Effector memory CD8-positive, alpha-beta T cell (primary cell): Measurements from ENCODE around the gene AKAP13.

Experiments used
- ATAC-seq: fragments of 150-1000 bp; cut with Tn5 transposase; replicated peaks from 2 replicates; pipeline ENCODE4 v1.10.0; 2021; ENCODE audit warnings: mild to moderate bottlenecking, moderate library complexity
- DNase-seq, 3 experiments: peaks; one replicate each; pipeline ENCODE4 v3.0.0; 2021
- H3K27ac Mint-ChIP-seq, 2 donors: one replicate each; pipeline ENCODE4 v1.8.0; 2022; ENCODE audit warnings: mild to moderate bottlenecking in 2 of 2, mixed read lengths in 2 of 2, moderate library complexity in 2 of 2
- H3K27me3 Mint-ChIP-seq, 2 donors: one replicate each; pipeline ENCODE4 v1.8.0; 2022; ENCODE audit warnings: mixed read lengths in 2 of 2
- H3K36me3 Mint-ChIP-seq: one replicate; pipeline ENCODE4 v1.8.0; 2022; ENCODE audit warnings: mild to moderate bottlenecking, moderate library complexity, mixed read lengths; ENCODE audit not compliant: insufficient read depth
- H3K4me1 Mint-ChIP-seq, 2 donors: one replicate each; pipeline ENCODE4 v1.8.0; 2022; ENCODE audit warnings: low read depth in 2 of 2, mixed read lengths in 2 of 2
- H3K4me3 Mint-ChIP-seq, 2 donors: one replicate each; pipeline ENCODE4 v1.8.0; 2022; ENCODE audit warnings: mild to moderate bottlenecking in 2 of 2, mixed read lengths in 2 of 2, moderate library complexity in 2 of 2
- H3K9me3 Mint-ChIP-seq, 2 donors: one replicate each; pipeline ENCODE4 v1.8.0; 2022; ENCODE audit warnings: mixed read lengths in 2 of 2

AKAP13 gene

DNA sequence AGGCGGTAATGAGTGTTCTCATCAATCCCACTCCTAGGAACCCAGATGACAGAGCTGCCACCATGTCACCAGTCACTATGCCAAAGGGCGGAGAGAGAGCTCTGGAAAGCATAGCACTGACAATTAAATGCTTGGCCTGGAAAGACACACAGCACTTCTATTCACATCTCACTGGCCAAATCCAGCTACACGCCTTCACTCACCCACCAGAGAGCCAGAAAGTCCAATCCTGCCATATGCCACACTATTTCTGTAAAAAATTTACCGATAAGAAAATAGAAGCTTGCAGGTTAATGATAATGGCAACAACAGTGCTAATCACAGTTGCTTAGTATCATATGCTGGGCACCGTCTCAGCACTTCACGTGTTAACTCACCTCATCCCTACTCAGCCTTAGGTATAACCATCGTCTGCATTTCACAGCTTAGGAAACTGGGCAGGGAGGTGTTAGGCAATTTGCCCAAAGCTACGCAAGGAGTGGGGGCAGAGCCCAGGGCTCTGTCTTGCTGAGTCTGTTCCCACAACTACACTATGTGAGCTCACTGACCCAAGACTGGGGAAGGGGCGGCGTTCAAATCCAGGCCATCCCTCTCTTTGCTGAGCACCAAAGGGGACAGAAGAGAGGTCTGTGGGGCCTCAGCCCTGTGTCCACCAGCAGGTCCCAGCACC is 397.8 kb downstream of the AKAP13 start:
- ATAC-seq: no peak
- Mint-ChIP-seq H3K36me3 (peaks cover 10% of the 10 kb centered on the region), H3K27me3 (no peaks in the 10 kb centered on the region), H3K9me3 (no peaks in the 10 kb centered on the region), H3K4me1 (peaks cover 16 to 30% of the 10 kb centered on the region in 2 donors), H3K4me3 (no peak overlapping the region), H3K27ac (peak overlapping the region in 1 of 2 donors; percentile 63)
- no peak for DNase-seq

DNA sequence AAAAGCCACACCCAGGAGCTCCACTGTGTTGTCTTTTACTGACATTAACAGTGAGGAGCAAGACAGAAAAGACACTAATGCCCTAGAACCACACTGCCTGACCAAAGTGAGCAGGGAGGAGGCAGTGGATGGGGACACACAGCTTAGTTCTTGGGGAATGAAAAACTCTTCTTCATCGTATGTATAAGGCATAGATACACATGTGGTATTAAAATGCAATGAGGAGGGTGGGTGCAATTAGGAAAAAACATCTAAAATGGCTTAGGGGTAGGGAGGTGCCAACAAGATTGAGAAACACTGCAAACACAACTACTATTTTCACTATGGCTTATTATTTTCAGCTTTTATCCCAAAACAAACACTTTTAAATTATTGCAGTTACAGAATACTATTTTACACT is 398.8 kb downstream of the AKAP13 start:
- Mint-ChIP-seq H3K27ac (peak overlapping the region; percentile 32 to 63), H3K36me3 (peaks cover 10% of the 10 kb centered on the region), H3K4me1 (peaks cover 16 to 34% of the 10 kb centered on the region in 2 donors), H3K9me3 (no peaks in the 10 kb centered on the region), H3K27me3 (no peaks in the 10 kb centered on the region), H3K4me3 (no peak overlapping the region)
- ATAC-seq: no peak
- DNase-seq: no peak

DNA sequence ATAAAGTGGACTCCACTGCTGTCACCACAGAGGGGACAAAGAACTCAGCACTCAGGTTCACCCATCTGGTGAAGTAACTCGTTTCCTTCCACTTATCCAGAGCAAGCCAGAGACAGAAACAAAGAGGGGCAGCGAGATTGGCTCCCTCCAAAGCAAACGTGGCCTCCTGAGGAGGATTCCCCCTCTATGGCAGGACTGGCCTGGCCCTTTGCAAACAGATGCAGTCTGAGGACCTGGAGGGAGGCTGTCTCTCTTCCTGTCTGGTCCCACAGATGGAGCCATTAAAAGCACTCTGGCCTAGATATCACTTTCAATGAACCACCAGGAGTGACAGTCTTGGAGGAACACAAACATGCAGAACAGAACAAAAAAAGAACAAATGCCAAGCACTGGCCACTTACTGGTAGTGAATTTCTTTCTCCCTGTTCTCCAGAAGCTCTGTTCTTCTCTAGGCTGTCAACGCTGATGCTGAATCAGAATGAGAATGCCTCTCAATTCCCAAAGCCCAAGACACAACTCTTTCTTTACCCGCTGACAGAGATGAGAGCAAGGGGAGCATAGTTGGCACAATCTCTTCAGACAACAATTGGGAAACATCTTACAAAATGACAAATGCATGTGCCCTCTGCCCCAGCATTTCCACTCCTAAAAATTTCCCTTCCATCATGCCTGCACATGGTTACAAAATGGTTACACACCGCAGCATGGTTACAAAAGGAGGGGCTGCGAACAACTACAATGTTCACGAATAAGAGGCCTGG is 400.0 kb downstream of the AKAP13 start:
- ATAC-seq (no peak), DNase-seq (no peak)
- no peaks in the 10 kb centered on the region for H3K27me3 Mint-ChIP-seq
- no peak overlapping the region for H3K4me3 Mint-ChIP-seq
- peaks cover 10% of the 10 kb centered on the region for H3K36me3 Mint-ChIP-seq
- H3K27ac Mint-ChIP-seq: no peak overlapping the region
- no peaks in the 10 kb centered on the region for H3K9me3 Mint-ChIP-seq
- H3K4me1 Mint-ChIP-seq: peaks cover 19 to 40% of the 10 kb centered on the region in 2 donors

DNA sequence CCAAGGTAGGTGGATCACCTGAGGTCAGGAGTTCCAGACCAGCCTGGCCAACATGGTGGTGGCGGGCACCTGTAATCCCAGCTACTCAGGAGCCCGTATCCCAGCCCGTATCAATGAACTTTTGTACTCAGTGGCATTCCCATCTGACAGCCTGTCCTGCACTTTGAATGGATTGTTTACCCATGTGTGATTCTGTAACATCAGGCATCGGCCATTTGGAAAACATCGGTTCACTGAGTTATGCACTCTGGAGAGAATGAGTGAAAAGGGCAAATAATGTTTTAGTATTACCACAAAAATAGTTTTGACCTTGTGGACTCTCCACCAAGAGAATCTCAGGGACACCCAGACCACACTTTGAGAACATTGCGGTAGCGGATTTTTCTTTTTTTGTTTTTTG is 400.7 kb downstream of the AKAP13 start:
- no peak for ATAC-seq
- H3K9me3 Mint-ChIP-seq: no peaks in the 10 kb centered on the region
- H3K36me3 Mint-ChIP-seq: peaks cover 10% of the 10 kb centered on the region
- no peak overlapping the region for H3K4me3 Mint-ChIP-seq
- H3K27me3 Mint-ChIP-seq: no peaks in the 10 kb centered on the region
- H3K4me1 Mint-ChIP-seq: peaks cover 21 to 42% of the 10 kb centered on the region in 2 donors
- no peak for DNase-seq
- H3K27ac Mint-ChIP-seq: no peak overlapping the region

DNA sequence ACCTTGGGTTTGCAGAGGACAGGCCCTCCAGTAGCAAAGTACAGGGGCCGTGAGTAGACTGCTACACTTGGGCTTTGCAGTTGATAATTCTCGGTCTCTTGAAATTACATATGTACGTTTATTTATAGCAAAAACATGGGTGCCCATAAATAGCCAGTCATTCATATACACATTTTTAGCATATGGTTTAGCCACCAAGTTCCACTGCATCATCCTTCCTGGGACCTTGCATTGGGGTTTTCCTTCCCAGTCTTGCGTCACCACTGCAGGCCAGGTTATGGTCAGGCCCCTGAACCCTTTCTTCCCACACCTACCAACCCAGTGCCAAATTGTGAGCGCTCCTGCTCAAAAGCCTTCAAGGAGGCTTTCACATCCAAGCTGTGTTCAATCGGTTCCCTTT is 401.7 kb downstream of the AKAP13 start:
- Mint-ChIP-seq H3K27ac (no peak overlapping the region), H3K27me3 (no peaks in the 10 kb centered on the region), H3K4me1 (peaks cover 27 to 47% of the 10 kb centered on the region in 2 donors), H3K36me3 (peaks cover 10% of the 10 kb centered on the region), H3K4me3 (no peak overlapping the region), H3K9me3 (no peaks in the 10 kb centered on the region)
- no peak for ATAC-seq
- DNase-seq: no peak

DNA sequence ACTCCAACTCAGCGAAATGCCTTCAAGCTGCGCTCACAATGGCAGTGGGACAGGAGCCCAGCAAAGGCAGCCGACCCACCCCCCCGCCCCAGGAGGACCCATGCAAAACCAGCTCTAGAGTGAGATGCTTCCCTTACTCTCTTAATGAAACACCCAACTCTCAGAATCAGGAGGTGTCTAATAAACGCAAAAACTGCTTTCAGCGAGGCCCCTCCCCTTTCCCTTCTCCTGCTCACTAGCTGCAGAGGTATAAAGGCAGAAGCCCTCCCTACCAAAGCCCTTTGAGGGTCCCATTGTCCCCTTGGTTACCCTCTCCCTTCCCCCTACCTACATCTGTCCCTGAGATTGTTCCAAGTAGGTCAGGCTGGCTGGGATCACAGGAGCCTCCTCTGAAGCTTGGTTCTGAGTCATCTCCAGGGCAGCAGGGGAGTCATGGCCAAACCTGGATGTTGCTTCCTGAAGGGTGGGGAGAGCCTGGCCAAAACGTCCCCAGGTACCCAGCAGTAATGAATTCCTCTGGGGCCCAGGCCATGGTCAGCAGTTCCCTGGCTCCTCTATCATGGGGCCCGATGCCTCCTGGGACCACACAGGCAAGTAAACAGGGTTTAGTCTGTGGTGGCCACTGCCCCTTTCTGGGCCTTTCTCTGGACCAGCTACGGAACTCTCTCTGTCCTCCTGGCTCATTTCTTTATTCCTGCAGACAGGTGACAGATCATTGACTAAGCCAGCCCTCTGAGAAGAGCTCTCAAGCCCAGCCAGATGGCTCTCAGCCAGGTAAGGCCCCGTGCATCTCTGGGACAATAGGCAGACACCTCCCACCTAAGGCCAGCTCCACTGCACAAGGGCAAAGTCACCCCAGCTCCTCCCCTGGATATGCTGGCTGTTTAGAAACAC is 405.7 kb downstream of the AKAP13 start:
- Mint-ChIP-seq H3K4me3 (peak overlapping the region; percentile 67 to 76), H3K27ac (peak overlapping the region; percentile 32 to 81), H3K4me1 (peaks cover 24 to 26% of the 10 kb centered on the region in 2 donors), H3K27me3 (no peaks in the 10 kb centered on the region), H3K9me3 (no peaks in the 10 kb centered on the region), H3K36me3 (no peaks in the 10 kb centered on the region)
- no peak for DNase-seq
- ATAC-seq: no peak

DNA sequence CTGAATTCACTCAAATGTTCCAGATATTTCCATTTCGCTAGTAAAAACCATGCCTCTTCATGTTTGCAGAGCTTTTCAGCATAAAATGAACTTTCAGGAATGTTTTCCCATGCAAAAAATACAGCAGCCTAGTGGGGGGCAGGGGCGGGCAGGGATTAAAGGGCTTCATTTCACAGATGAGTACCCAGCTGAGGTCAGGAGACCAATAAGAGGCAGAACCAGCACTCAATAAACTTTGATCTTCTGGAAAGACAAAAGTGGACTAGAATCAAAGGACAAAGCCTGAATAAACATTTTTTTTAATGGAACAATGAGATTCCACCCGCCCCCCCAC is 406.3 kb downstream of the AKAP13 start:
- H3K4me1 Mint-ChIP-seq: peaks cover 24 to 26% of the 10 kb centered on the region in 2 donors
- no peak for ATAC-seq
- peak overlapping the region in 1 of 2 donors; percentile 1 for H3K4me3 Mint-ChIP-seq
- H3K9me3 Mint-ChIP-seq: no peaks in the 10 kb centered on the region
- no peak for DNase-seq
- no peaks in the 10 kb centered on the region for H3K36me3 Mint-ChIP-seq
- peak overlapping the region in 1 of 2 donors; percentile 81 for H3K27ac Mint-ChIP-seq
- H3K27me3 Mint-ChIP-seq: no peaks in the 10 kb centered on the region

DNA sequence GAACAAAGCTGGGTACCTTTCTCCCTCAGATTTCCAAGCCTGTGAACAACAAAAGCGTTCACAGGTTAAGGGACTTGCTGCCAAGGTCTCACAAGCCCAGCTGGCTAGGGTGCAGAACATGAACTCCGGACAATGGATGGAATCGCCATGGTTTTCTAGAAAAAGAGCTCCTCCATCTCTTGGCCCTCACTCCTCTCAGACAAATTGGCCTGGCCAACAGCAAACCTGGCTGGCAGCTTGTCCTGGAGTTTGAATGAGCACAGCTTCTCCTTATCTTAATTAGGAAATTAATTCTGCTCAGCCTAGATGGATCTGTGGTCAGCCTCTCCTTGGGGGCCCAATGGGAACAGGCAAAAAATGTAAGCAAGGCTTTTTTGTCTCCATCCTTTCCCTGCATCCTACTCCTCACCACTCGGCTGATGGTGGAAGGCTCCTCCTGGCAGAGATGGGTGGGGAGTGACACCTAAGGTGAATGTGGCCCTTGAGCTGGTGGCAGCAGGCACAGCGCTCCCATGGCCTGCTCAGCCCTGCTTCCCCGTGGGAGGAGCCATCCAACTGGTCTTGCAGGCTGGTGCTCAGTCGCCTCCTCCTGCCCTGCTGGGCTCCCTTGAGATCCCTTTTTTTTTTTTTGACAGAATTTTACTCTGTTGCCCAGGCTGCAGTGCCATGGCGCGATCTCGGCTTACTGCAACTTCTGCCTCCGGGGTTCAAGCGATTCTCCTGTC is 408.5 kb downstream of the AKAP13 start:
- Mint-ChIP-seq H3K27ac (peak overlapping the region in 1 of 2 donors; percentile 35), H3K4me1 (peaks cover 38 to 42% of the 10 kb centered on the region in 2 donors), H3K9me3 (no peaks in the 10 kb centered on the region), H3K27me3 (no peaks in the 10 kb centered on the region), H3K36me3 (peaks cover 3% of the 10 kb centered on the region), H3K4me3 (no peak overlapping the region)
- DNase-seq (no peak), ATAC-seq (no peak)

DNA sequence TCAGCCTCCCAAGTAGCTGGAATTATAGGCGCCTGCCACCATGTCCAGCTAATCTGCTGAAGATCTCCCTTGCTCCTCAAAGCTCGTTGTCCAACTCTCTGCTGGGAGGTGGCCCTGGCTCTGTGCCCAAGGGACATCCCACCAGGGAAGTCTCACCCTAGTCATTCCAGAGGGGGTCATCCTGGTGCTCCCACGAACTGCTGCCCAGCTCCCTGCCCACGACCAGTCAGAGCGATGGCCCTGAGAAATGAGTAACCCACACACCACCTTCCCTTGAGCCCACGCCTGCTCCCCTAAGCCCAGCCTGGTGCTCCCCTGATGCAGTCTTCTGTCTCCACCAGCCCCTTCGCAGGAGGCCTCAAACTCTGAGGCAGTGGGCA is 409.1 kb downstream of the AKAP13 start:
- H3K27me3 Mint-ChIP-seq: no peaks in the 10 kb centered on the region
- DNase-seq (no peak), ATAC-seq (no peak)
- peaks cover 6% of the 10 kb centered on the region for H3K36me3 Mint-ChIP-seq
- no peaks in the 10 kb centered on the region for H3K9me3 Mint-ChIP-seq
- H3K27ac Mint-ChIP-seq: peak overlapping the region in 1 of 2 donors; percentile 35
- H3K4me1 Mint-ChIP-seq: peaks cover 38 to 41% of the 10 kb centered on the region in 2 donors
- no peak overlapping the region for H3K4me3 Mint-ChIP-seq

DNA sequence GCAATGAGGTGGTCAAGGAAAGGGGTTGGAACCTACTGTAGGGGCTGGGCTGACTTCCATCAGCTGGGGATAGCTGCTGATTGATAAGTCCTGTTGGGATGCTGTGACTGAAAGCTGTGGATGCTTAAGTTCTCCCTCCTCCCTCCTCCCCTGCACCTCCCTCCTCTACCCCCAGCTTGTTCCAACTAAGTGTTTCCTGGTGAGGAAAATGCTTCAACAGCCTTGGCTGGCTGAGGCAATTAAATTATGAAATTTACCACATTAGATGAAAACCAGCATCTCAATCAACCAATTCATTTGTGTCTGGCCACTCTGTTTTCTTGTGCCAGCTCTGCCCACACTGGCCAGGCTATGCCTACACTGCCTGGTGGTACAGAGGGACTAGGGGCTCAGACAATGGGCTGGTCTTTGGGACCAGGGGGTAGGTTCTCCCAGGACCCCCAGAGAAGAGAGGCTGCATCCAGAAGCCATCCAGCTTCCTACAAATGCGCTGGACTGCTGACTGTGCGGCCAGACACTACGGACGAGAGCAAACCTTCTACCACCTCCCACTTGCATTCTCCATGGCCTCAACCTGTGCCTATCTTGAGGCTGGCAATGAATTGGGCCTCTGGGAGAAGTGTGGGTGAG is 411.8 kb downstream of the AKAP13 start:
- no peaks in the 10 kb centered on the region for H3K9me3 Mint-ChIP-seq
- H3K4me1 Mint-ChIP-seq: peaks cover 32 to 34% of the 10 kb centered on the region in 2 donors
- H3K27me3 Mint-ChIP-seq: no peaks in the 10 kb centered on the region
- DNase-seq (no peak), ATAC-seq (no peak)
- H3K4me3 Mint-ChIP-seq: no peak overlapping the region
- peak overlapping the region in 1 of 2 donors; percentile 85 for H3K27ac Mint-ChIP-seq
- peaks cover 10% of the 10 kb centered on the region for H3K36me3 Mint-ChIP-seq

DNA sequence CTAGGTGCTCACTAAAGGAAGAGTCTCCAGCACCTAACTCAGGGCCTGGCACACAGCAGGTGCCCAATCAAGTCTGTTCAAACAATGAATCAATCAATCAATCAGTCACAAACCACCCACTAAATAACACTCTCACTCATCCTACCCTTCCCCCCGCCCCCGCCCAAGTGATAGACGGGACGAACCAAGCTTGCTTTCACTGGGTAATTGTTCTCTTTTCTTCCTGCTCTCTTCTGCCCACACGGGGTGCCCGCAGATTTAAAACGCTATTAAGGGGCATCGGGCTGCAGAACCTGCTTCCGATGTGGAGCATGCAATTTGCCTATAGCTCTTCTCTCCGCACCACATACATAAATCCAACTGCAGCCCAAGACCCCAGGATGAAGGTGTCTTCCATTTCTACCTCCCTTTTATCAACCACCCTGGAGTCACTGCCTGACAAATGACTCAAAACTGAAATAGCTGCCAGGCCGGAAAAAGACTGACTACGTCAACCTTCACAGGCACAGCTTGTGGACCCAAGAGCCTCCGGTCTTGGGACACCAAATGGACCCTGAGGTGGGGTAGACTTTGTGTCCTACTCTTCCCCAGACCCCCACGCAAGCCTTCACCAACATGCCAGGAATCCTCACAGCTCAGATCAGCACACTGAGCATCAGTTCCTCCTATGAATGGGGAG is 412.6 kb downstream of the AKAP13 start:
- DNase-seq (peak in 1 of 3 experiments; percentile 26), ATAC-seq (no peak)
- peak overlapping the region; percentile 85 to 86 for H3K27ac Mint-ChIP-seq
- H3K9me3 Mint-ChIP-seq: no peaks in the 10 kb centered on the region
- peak overlapping the region; percentile 88 to 91 for H3K4me3 Mint-ChIP-seq
- peaks cover 0 to under 1% of the 10 kb centered on the region in 2 donors for H3K27me3 Mint-ChIP-seq
- peaks cover 10% of the 10 kb centered on the region for H3K36me3 Mint-ChIP-seq
- peaks cover 29 to 34% of the 10 kb centered on the region in 2 donors for H3K4me1 Mint-ChIP-seq
